ENCODE measurements around the gene KLK2. TPM values are rescaled to one million over a fixed set of nuclear protein-coding genes. Genes with fewer than 3 reads are reported as not detected.

KLK2 gene
- total RNA-seq, 2 donors from 2014 or later, result not detected

- H3K27ac ChIP-seq, result no peak overlapping the region
- H3K27me3 ChIP-seq, result no peaks in the 10 kb centered on the region
These were observed 8.9 kb downstream of the KLK2 start for GRCh38 chr19:50882188-50882587.

GRCh38 chr19:50889638-50890037 is 16.4 kb downstream of the KLK2 start:
- DNase-seq, result peak; percentile 28
- Histone ChIP-seq H3K4me3 (no peak overlapping the region), H3K4me1 (no peaks in the 10 kb centered on the region), H3K27me3 (no peaks in the 10 kb centered on the region), H3K27ac (no peak overlapping the region), H3K9me3 (no peaks in the 10 kb centered on the region), H3K36me3 (no peaks in the 10 kb centered on the region), H3K9ac (ENCODE audit: low read depth in 2 of 2, low read length in 2 of 2) (no peak overlapping the region)
- intact Hi-C loops (cut with DNase I), result no loop called here
- TF ChIP-seq CTCF (IDR thresholded peaks at IDR 0.05), result no peak

More at GRCh38 chr19:50882188-50882587, 8.9 kb downstream of the KLK2 start:
- intact Hi-C loops (cut with DNase I), result no loop called here
- no peak overlapping the region for H3K4me3 ChIP-seq
- H3K9me3 ChIP-seq, result no peaks in the 10 kb centered on the region
- no peak for TF ChIP-seq CTCF (IDR thresholded peaks at IDR 0.05)
- H3K9ac ChIP-seq (ENCODE audit: low read depth in 2 of 2, low read length in 2 of 2), result no peak overlapping the region
- DNase-seq, result no peak
- no peaks in the 10 kb centered on the region for H3K36me3 ChIP-seq
- no peaks in the 10 kb centered on the region for H3K4me1 ChIP-seq

- no peaks in the 10 kb centered on the region for H3K27me3 ChIP-seq
- no peak overlapping the region for H3K27ac ChIP-seq
- DNase-seq, result no peak
- no peaks in the 10 kb centered on the region for H3K36me3 ChIP-seq
- H3K9me3 ChIP-seq, result no peaks in the 10 kb centered on the region
- no peak overlapping the region for H3K9ac ChIP-seq (ENCODE audit: low read depth in 2 of 2, low read length in 2 of 2)
- no peaks in the 10 kb centered on the region for H3K4me1 ChIP-seq
- no peak for TF ChIP-seq CTCF (IDR thresholded peaks at IDR 0.05)
- intact Hi-C loops (cut with DNase I), result no loop called here
- H3K4me3 ChIP-seq, result no peak overlapping the region
These were observed 17.4 kb downstream of the KLK2 start for GRCh38 chr19:50890422-50891252.

- no peak overlapping the region for H3K4me3 ChIP-seq
- H3K27me3 ChIP-seq, result no peaks in the 10 kb centered on the region
- TF ChIP-seq CTCF (IDR thresholded peaks at IDR 0.05), result no peak
- no peak overlapping the region for H3K9ac ChIP-seq (ENCODE audit: low read depth in 2 of 2, low read length in 2 of 2)
- H3K36me3 ChIP-seq, result no peaks in the 10 kb centered on the region
- H3K9me3 ChIP-seq, result no peaks in the 10 kb centered on the region
- intact Hi-C loops (cut with DNase I), result no loop called here
- no peak overlapping the region for H3K27ac ChIP-seq
- no peaks in the 10 kb centered on the region for H3K4me1 ChIP-seq
- DNase-seq, result no peak
These were observed 18.0 kb downstream of the KLK2 start for GRCh38 chr19:50891253-50891625.

GRCh38 chr19:50893047-50893736 is 20.0 kb downstream of the KLK2 start:
- Histone ChIP-seq H3K27me3 (no peaks in the 10 kb centered on the region), H3K4me1 (no peaks in the 10 kb centered on the region), H3K9me3 (no peaks in the 10 kb centered on the region), H3K36me3 (no peaks in the 10 kb centered on the region), H3K27ac (no peak overlapping the region), H3K9ac (ENCODE audit: low read depth in 2 of 2, low read length in 2 of 2) (no peak overlapping the region), H3K4me3 (no peak overlapping the region)
- no peak for DNase-seq
- intact Hi-C loops (cut with DNase I), result no loop called here
- TF ChIP-seq CTCF (IDR thresholded peaks at IDR 0.05), result no peak
